HepG2 (cell line): ENCODE measurements around the gene BAZ1B. TPM values are rescaled to one million over a fixed set of nuclear protein-coding genes. Genes with fewer than 3 reads are reported as not detected.

Experiments
- AHR ChIP-seq: IDR thresholded peaks from 2 replicates; pipeline ENCODE4 v1.6.1; 2018; ENCODE audit warnings: missing genetic modification reagents, missing compliant biosample characterization
- ASH2L ChIP-seq: fragments of 300-600, 200-600 bp; sonication (generic); IDR thresholded peaks from 2 replicates; pipeline ENCODE4 v1.7.0; 2017; ENCODE audit warnings: low read depth, mild to moderate bottlenecking, moderate library complexity, mixed read lengths, low read length; ENCODE audit not compliant: insufficient read length
- GFI1 ChIP-seq: sonication (generic); formaldehyde crosslinking; IDR thresholded peaks from 2 replicates; pipeline ENCODE4 v1.5.0; 2020; ENCODE audit warnings: missing genetic modification reagents, mild to moderate bottlenecking, borderline replicate concordance
- MBD4 ChIP-seq: IDR thresholded peaks from 2 replicates; pipeline ENCODE4 v1.6.1; 2012; ENCODE audit warnings: low read length, inconsistent platforms, borderline replicate concordance
- REPIN1 ChIP-seq: sonication (generic); formaldehyde crosslinking; IDR thresholded peaks from 2 replicates; pipeline ENCODE4 v1.8.0; 2022; ENCODE audit warnings: missing genetic modification reagents, low read depth, mild to moderate bottlenecking, borderline replicate concordance
- SMYD3 ChIP-seq: sonication (generic); formaldehyde crosslinking; IDR thresholded peaks from 2 replicates; pipeline ENCODE4 v1.8.1; 2023; ENCODE audit warnings: mild to moderate bottlenecking, missing genetic modification reagents
- TRIM24 ChIP-seq: sonication (generic); formaldehyde crosslinking; IDR thresholded peaks from 2 replicates; pipeline ENCODE4 v1.8.0; 2022; ENCODE audit warnings: mild to moderate bottlenecking, missing genetic modification reagents
- ZNF180 ChIP-seq: sonication (generic); formaldehyde crosslinking; IDR thresholded peaks from 2 replicates; pipeline ENCODE4 v1.4.0; 2020; ENCODE audit warnings: low read depth, missing genetic modification reagents, borderline replicate concordance
- ZNF382 ChIP-seq: sonication (generic); formaldehyde crosslinking; IDR thresholded peaks from 2 replicates; pipeline ENCODE4 v1.5.0; 2020; ENCODE audit warnings: missing genetic modification reagents, mild to moderate bottlenecking, borderline replicate concordance
- ZSCAN30 ChIP-seq: sonication (generic); formaldehyde crosslinking; IDR thresholded peaks from 2 replicates; pipeline ENCODE4 v1.5.0; 2020; ENCODE audit warnings: mild to moderate bottlenecking, missing genetic modification reagents
- polyA plus RNA-seq, 8 experiments: library from polyadenylated mRNA; depleted of rRNA in 3 of 8; stranded (reverse) in 7 of 8; unstranded in 1 of 8; fragments of >200 nt; fragmentation: Illumina TruSeq in 4 of 8; extraction: Trizol in 4 of 8; gene quantifications; 2 replicates each; pipeline versions ENCODE4 v1.2.1 to v1.2.3, GENCODE V29; 2011 to 2016; ENCODE audit warnings: low read depth in 4 of 8, missing spikeins in 1 of 8, mixed read lengths in 1 of 8; ENCODE audit not compliant: insufficient read depth in 1 of 8
- total RNA-seq, 5 experiments: library from RNA; depleted of rRNA; stranded (reverse); fragments of >200 nt; fragmentation: Illumina TruSeq; extraction: Trizol; gene quantifications; 2 replicates each; pipeline ENCODE4 v1.2.3, GENCODE V29; 2016; ENCODE audit warnings: low read depth in 1 of 5
- TF ChIP-seq, protein P1 (sequence below): IDR thresholded peaks from 2 replicates; pipeline ENCODE4 v1.6.1; 2012; ENCODE audit warnings: low read depth, low read length, improper control_type of control experiment
- TF ChIP-seq, protein P2 (sequence below): conservative IDR thresholded peaks from 2 replicates; pipeline ENCODE4 v1.6.1; 2018; ENCODE audit warnings: missing genetic modification reagents
- TF ChIP-seq, protein P3 (sequence below): sonication (generic); formaldehyde crosslinking; conservative IDR thresholded peaks from 2 replicates; pipeline ENCODE4 v1.8.0; 2022; ENCODE audit warnings: low read depth, missing genetic modification reagents
- TF ChIP-seq, protein P4 (sequence below): sonication (generic); formaldehyde crosslinking; IDR thresholded peaks from 2 replicates; pipeline ENCODE4 v1.4.0; 2020; ENCODE audit warnings: low read depth, missing genetic modification reagents
- TF ChIP-seq, protein P5 (sequence below): sonication (generic); formaldehyde crosslinking; IDR thresholded peaks from 2 replicates; pipeline ENCODE4 v1.8.0; 2022; ENCODE audit warnings: mild to moderate bottlenecking, missing genetic modification reagents; ENCODE audit not compliant: insufficient replicate concordance
- TF ChIP-seq, protein P6 (sequence below): sonication (generic); formaldehyde crosslinking; IDR thresholded peaks from 2 replicates; pipeline ENCODE4 v1.5.0; 2020; ENCODE audit warnings: mild to moderate bottlenecking, low read depth, missing genetic modification reagents, borderline replicate concordance

The BAZ1B gene
- total and polyA plus RNA-seq, 2 of the 13 experiments (the other 11 are each of a cell fraction or from before 2014, with no cell fraction given), result 18.6 to 69.4 TPM

DNA sequence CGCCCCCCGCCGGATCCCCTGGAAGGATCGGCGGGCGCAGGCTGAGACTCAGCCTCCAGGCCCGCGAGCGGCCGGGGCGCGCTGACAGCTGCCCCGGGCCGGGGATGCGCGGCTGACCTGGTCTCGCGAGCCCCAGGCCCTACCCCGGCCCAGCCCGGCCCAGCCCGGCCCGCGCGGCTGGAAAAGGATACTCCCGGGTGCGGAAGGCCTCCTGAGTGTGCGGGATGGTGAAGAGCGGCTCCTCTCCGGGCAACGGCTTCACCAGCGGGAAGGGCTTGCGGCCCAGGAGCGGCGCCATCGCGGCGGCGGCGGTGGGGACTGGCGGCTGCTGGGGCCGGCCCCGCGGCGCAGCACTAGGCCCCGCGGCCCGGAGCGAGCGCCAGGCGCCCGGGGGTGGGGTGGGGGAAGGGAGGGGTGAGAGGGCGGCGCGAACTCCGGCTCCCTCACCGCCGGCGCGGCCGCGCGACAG, 423 bp downstream of the BAZ1B start (continued):
- TF ChIP-seq, protein P1, sequence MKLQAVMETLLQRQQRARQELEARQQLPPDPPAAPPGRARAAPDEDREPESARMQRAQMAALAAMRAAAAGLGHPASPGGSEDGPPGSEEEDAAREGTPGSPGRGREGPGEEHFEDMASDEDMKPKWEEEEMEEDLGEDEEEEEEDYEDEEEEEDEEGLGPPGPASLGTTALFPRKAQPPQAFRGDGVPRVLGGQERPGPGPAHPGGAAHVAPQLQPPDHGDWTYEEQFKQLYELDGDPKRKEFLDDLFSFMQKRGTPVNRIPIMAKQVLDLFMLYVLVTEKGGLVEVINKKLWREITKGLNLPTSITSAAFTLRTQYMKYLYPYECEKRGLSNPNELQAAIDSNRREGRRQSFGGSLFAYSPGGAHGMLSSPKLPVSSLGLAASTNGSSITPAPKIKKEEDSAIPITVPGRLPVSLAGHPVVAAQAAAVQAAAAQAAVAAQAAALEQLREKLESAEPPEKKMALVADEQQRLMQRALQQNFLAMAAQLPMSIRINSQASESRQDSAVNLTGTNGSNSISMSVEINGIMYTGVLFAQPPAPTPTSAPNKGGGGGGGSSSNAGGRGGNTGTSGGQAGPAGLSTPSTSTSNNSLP, result no peak
- TF ChIP-seq AHR (CRISPR knock-in tag), result no peak
- TF ChIP-seq ZNF180 (CRISPR knock-in tag), result no peak
- no peak for TF ChIP-seq ASH2L
- TF ChIP-seq, protein P2, sequence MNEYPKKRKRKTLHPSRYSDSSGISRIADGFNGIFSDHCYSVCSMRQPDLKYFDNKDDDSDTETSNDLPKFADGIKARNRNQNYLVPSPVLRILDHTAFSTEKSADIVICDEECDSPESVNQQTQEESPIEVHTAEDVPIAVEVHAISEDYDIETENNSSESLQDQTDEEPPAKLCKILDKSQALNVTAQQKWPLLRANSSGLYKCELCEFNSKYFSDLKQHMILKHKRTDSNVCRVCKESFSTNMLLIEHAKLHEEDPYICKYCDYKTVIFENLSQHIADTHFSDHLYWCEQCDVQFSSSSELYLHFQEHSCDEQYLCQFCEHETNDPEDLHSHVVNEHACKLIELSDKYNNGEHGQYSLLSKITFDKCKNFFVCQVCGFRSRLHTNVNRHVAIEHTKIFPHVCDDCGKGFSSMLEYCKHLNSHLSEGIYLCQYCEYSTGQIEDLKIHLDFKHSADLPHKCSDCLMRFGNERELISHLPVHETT (CRISPR knock-in tag), result no peak
- TF ChIP-seq, protein P3, sequence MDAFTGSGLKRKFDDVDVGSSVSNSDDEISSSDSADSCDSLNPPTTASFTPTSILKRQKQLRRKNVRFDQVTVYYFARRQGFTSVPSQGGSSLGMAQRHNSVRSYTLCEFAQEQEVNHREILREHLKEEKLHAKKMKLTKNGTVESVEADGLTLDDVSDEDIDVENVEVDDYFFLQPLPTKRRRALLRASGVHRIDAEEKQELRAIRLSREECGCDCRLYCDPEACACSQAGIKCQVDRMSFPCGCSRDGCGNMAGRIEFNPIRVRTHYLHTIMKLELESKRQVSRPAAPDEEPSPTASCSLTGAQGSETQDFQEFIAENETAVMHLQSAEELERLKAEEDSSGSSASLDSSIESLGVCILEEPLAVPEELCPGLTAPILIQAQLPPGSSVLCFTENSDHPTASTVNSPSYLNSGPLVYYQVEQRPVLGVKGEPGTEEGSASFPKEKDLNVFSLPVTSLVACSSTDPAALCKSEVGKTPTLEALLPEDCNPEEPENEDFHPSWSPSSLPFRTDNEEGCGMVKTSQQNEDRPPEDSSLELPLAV, result no peak
- TF ChIP-seq, protein P4, sequence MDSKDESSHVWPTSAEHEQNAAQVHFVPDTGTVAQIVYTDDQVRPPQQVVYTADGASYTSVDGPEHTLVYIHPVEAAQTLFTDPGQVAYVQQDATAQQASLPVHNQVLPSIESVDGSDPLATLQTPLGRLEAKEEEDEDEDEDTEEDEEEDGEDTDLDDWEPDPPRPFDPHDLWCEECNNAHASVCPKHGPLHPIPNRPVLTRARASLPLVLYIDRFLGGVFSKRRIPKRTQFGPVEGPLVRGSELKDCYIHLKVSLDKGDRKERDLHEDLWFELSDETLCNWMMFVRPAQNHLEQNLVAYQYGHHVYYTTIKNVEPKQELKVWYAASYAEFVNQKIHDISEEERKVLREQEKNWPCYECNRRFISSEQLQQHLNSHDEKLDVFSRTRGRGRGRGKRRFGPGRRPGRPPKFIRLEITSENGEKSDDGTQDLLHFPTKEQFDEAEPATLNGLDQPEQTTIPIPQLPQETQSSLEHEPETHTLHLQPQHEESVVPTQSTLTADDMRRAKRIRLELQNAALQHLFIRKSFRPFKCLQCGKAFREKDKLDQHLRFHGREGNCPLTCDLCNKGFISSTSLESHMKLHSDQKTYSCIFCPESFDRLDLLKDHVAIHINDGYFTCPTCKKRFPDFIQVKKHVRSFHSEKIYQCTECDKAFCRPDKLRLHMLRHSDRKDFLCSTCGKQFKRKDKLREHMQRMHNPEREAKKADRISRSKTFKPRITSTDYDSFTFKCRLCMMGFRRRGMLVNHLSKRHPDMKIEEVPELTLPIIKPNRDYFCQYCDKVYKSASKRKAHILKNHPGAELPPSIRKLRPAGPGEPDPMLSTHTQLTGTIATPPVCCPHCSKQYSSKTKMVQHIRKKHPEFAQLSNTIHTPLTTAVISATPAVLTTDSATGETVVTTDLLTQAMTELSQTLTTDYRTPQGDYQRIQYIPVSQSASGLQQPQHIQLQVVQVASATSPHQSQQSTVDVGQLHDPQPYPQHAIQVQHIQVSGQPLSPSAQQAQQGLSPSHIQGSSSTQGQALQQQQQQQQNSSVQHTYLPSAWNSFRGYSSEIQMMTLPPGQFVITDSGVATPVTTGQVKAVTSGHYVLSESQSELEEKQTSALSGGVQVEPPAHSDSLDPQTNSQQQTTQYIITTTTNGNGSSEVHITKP (CRISPR knock-in tag), result no peak
- TF ChIP-seq SMYD3 (CRISPR knock-in tag), result no peak
- no peak for TF ChIP-seq MBD4
- no peak for TF ChIP-seq TRIM24 (CRISPR knock-in tag)
- peak; percentile 5; the same call in 1 of the 2 replicates for TF ChIP-seq GFI1
- TF ChIP-seq ZSCAN30 (CRISPR knock-in tag), result no peak
- TF ChIP-seq, protein P5, sequence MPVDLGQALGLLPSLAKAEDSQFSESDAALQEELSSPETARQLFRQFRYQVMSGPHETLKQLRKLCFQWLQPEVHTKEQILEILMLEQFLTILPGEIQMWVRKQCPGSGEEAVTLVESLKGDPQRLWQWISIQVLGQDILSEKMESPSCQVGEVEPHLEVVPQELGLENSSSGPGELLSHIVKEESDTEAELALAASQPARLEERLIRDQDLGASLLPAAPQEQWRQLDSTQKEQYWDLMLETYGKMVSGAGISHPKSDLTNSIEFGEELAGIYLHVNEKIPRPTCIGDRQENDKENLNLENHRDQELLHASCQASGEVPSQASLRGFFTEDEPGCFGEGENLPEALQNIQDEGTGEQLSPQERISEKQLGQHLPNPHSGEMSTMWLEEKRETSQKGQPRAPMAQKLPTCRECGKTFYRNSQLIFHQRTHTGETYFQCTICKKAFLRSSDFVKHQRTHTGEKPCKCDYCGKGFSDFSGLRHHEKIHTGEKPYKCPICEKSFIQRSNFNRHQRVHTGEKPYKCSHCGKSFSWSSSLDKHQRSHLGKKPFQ (CRISPR knock-in tag), result no peak
- TF ChIP-seq REPIN1 (CRISPR knock-in tag), result no peak; the same call in 1 of the 2 replicates
- TF ChIP-seq, protein P6, sequence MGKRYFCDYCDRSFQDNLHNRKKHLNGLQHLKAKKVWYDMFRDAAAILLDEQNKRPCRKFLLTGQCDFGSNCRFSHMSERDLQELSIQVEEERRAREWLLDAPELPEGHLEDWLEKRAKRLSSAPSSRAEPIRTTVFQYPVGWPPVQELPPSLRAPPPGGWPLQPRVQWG (CRISPR knock-in tag), result no peak
- no peak for TF ChIP-seq ZNF382 (CRISPR knock-in tag)
